K562 (cell line): Measurements from ENCODE around the gene ZNF213.

ENCODE experiments used
- POLR2A ChIP-seq: fragments of 450-650 bp; conservative IDR thresholded peaks from 2 replicates; pipeline ENCODE4 v1.6.1; 2016
- TF ChIP-seq, protein P1 (sequence below), 2 experiments: fragments of 450-650 bp; formaldehyde crosslinking in 1 of 2; IDR thresholded peaks; 2 replicates each; pipeline versions ENCODE4 v1.4.0 to v1.6.1; 2014 to 2020; ENCODE audit warnings: mild to moderate bottlenecking in 2 of 2, borderline replicate concordance in 1 of 2, low read depth in 1 of 2

DNA sequence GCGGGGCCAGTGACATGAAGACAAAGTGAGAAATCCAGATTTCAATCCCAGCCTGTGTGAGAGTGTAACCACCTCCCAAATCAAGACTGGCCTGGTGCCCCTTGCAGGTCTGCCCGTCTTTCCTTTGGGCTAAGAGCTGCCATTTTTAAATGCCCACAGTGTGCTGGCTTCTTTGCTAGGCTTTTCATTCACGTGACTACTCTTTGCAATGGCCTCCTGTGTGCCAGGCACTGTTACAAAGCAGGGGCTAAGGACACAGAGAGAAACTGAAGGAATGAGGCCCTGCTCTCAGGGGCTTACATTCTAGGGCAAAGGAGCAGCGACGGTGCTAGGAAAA lies 35.5 kb upstream of the ZNF213 start:
- no peak for TF ChIP-seq POLR2A
- TF ChIP-seq, protein P1, sequence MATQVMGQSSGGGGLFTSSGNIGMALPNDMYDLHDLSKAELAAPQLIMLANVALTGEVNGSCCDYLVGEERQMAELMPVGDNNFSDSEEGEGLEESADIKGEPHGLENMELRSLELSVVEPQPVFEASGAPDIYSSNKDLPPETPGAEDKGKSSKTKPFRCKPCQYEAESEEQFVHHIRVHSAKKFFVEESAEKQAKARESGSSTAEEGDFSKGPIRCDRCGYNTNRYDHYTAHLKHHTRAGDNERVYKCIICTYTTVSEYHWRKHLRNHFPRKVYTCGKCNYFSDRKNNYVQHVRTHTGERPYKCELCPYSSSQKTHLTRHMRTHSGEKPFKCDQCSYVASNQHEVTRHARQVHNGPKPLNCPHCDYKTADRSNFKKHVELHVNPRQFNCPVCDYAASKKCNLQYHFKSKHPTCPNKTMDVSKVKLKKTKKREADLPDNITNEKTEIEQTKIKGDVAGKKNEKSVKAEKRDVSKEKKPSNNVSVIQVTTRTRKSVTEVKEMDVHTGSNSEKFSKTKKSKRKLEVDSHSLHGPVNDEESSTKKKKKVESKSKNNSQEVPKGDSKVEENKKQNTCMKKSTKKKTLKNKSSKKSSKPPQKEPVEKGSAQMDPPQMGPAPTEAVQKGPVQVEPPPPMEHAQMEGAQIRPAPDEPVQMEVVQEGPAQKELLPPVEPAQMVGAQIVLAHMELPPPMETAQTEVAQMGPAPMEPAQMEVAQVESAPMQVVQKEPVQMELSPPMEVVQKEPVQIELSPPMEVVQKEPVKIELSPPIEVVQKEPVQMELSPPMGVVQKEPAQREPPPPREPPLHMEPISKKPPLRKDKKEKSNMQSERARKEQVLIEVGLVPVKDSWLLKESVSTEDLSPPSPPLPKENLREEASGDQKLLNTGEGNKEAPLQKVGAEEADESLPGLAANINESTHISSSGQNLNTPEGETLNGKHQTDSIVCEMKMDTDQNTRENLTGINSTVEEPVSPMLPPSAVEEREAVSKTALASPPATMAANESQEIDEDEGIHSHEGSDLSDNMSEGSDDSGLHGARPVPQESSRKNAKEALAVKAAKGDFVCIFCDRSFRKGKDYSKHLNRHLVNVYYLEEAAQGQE (IDR thresholded peaks at IDR 0.05; ENCODE audit: borderline replicate concordance) = no peak
- TF ChIP-seq, protein P1 (CRISPR knock-in tag; IDR thresholded peaks at IDR 0.05; ENCODE audit: low read depth) = no peak
